ENCODE results near the gene FRG2B.
"Not testable (repeated sequence)": the region's sequence is repeated elsewhere in the genome, so short reads cannot be mapped to it uniquely, and the experiment has no call there.

FRG2B gene

GRCh38 chr10:133600657-133601056 is 25.9 kb downstream of the FRG2B start:
- no peak for DNase-seq (ENCODE audit: extremely low read depth, low read depth)
- TF ChIP-seq CTCF (IDR thresholded peaks at IDR 0.05; ENCODE audit: low read depth, low read length, missing control alignments), result no peak
- H3K4me3 ChIP-seq (replicated peaks; ENCODE audit: low read depth, low read length), result no peak overlapping the region

GRCh38 chr10:133599869-133600268 is 26.7 kb downstream of the FRG2B start:
- H3K4me3 ChIP-seq (replicated peaks; ENCODE audit: low read depth, low read length); DNase-seq (ENCODE audit: extremely low read depth, low read depth): not testable (repeated sequence)

- no peak overlapping the region for H3K4me3 ChIP-seq (replicated peaks; ENCODE audit: low read depth, low read length)
- no peak for DNase-seq (ENCODE audit: extremely low read depth, low read depth)
- TF ChIP-seq CTCF (IDR thresholded peaks at IDR 0.05; ENCODE audit: low read depth, low read length, missing control alignments), result no peak
Observed at GRCh38 chr10:133592716-133593115, 33.9 kb downstream of the FRG2B start.

- DNase-seq (ENCODE audit: extremely low read depth, low read depth), result no peak
- TF ChIP-seq CTCF (IDR thresholded peaks at IDR 0.05; ENCODE audit: low read depth, low read length, missing control alignments), result no peak
- no peak overlapping the region for H3K4me3 ChIP-seq (replicated peaks; ENCODE audit: low read depth, low read length)
Observed at GRCh38 chr10:133590970-133591359, 35.6 kb downstream of the FRG2B start.

GRCh38 chr10:133590226-133590969 is 36.2 kb downstream of the FRG2B start:
- TF ChIP-seq CTCF (IDR thresholded peaks at IDR 0.05; ENCODE audit: low read depth, low read length, missing control alignments), result no peak
- no peak overlapping the region for H3K4me3 ChIP-seq (replicated peaks; ENCODE audit: low read depth, low read length)
- no peak for DNase-seq (ENCODE audit: extremely low read depth, low read depth)

- DNase-seq (ENCODE audit: extremely low read depth, low read depth); H3K4me3 ChIP-seq (replicated peaks; ENCODE audit: low read depth, low read length): not testable (repeated sequence)
Observed at GRCh38 chr10:133577037-133577436, 49.6 kb downstream of the FRG2B start.
